GM18517 (cell line): ENCODE results near the gene TDRD9.

Experiments
- ATAC-seq: cut with Tn5 transposase; IDR thresholded peaks from one replicate; pipeline ENCODE4 v1.9.1; 2021; ENCODE audit warnings: mild to moderate bottlenecking, moderate library complexity; ENCODE audit not compliant: unreplicated experiment

The TDRD9 gene

DNA sequence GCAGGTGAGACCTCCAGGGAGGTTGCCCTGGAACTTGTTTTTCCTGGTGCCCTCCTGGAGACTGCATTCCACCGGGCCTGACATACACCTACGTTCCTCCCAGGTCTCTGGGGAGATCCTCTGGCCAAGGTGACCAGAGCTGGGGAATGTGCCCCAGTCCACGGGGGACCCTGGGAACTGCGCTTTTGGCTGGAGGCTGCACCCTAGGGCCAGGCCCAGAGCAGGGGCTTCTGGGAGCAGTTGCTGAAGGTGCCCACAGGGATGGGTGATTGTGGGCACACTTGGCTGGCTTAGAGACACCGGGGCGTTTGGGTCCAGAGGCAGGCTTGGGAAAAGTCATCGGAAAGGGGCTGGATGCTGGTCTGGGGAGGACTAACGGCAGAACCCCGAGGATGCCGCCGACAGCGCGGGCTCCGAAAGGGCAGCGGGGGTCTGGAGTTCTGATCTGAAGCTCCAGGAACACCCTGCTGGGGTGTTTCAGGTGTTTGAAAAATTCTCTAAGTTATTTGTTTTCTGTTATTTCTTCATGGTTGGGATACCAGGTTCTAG, 36.5 kb upstream of the TDRD9 start:
- no peak for ATAC-seq

DNA sequence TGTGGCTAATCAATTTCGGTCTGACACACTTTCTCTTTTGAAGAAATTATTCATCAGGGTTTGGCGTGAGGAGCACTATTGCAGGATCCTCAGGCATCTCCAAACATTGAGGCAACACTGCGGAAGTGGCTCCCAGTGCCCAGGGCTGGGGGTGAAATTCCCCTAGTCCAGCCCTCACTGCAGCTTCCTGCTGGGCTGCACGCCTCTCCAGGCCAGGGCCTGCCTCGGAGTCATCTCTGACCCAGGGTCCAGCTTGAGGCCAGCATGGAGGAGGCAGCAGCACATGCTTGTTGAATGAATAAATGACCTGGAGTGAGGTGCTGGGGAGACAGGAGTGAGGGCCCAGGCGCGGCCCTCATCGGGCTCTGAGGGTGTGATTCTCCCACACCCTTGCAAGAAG, 36.0 kb upstream of the TDRD9 start:
- no peak for ATAC-seq

DNA sequence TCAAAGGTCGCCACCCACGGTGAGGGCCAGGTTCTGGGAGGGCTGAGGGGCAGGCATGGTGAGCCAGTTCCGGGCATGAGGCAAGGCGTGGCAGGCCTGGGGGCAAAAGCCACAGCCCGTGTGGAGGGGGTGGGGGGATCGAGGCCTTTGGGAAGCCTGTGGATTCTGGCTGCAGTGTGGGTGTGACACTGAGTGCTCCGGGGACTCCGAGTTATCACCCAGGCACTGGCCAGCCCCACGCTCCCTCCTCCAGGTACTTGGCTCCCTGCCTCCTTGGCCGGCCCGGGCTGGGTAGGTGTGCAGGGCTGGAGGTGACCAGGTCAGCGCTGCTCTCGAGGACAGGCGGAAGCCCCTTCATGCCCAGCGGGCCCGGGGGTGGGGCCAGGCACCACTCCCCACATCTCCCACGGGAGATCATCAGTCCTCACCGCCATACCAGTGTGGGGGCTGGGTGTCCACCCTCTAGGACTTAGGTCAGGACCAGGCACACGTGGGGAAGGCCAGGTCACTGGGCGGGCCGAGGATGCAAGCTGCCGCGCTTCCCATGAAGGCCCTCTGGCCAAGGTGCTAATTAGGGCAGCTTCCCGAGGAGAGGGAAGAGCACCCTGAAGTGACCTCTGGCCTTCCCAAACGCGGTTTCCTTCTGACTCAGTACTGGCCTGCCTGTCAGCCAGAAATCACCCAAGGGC, 34.1 kb upstream of the TDRD9 start:
- ATAC-seq = no peak

DNA sequence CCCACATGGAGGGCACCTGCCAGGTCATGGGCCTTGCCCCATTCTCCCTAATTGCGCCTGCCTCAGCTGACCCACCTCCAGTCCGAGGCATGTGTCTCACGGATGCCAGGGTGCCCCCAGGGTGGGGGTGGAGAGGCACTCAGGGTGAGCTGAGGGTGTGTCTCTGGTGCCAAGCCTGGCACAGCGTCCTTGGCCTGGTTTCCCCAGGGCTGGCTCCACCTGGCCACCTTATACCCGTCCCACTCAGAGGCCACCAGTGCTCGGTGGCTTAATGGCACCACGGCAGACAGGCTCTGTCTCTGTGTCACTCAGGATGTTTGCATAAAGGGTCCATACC, 33.6 kb upstream of the TDRD9 start:
- no peak for ATAC-seq

DNA sequence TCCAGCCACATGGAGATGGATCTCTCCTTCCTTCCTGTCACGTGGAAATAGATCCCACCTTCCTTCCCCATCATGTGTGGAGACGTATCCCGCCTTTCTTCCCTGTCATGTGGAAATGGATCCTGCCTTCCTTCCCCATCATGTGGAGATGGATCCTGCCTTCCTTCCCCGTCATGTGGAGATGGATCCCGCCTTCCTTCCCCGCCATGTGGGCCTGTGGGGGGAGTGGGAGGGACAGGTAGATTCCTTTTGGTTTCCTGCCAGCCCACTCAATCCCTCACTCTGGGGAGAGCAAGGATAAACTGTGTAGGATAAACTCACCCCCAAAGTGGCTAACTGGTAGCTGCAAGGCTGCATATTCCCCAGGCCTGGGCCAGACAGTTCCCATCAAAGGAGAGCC, 31.7 kb upstream of the TDRD9 start:
- ATAC-seq = no peak

DNA sequence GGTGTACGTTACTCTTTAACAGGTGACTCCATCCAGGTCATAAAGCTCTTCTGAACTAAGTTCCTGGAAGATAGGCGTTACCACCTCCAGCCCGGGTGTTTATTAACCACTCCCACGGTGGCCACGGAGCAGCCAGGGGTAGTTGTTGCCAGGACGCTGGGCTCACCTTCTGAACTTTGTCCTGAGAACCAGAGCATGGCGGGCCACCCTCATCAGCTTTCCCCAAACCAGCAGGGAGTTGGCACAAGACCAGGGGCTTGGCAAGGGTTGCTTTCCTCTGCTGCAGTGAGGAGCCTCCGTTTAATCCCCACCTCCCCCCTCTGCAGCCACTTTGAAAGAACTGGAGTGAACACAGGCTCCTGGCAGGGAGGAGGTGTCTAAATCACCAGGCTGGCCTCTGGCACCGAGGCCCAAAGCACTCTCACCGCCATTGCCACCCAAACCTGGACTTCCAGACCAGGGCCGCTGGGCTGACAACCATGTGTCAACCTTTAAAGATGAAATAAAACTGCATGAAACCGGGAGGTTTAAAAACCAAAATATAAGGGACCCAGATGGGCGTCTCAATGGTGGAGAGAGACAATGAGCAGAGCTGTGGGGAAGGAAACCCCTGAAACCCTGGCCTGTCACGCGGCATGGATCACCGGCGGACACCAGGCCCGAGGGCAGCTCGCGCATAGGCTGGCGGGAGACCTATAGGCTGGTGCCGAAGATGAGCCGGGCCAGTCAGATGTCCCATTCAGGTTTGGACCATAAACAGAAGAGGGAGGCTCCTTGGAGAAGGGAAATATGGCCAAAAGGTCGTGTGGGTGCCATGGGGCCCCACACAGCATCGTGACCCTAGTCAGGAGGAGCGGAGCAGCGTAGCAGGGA, 30.9 kb upstream of the TDRD9 start:
- no peak for ATAC-seq

DNA sequence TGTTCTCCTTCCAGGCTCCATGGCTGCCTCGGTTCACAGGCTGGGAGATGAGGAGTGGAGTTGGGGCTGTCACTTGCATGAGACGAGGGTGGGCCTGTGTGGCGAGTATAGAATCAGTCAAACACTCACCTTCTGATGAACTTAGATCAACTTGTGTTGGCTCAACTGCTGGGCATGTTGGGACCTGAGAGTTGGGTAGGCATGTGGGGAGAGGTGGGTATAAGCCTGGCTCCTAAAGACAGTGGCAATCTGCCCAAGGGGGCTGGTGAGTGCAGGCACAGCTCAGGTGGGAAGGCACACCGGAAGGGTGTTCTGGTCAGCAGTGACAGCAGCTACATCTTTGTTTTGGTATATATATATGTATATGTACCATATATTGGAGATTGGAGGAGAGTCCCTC, 30.1 kb upstream of the TDRD9 start:
- ATAC-seq = no peak

DNA sequence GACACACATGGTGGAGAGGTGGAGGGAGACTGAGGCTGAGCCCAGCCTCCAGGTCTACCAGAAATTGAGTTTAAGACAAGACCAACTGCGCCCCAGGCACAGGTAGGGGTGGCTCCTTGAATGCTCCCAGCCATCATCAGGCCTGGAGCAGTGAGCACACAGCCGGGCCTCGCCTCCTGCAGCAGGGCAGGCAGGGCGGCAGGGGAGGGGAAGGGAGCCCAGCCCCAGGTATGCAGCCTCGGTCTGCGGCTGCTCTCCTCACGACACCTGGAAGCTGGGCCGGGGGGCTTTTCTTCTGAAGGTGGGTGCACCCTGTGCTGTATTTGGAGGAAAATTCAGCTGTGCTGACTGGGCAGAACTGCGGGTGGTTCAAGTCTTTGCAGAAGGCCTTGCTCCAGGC, 29.5 kb upstream of the TDRD9 start:
- no peak for ATAC-seq

DNA sequence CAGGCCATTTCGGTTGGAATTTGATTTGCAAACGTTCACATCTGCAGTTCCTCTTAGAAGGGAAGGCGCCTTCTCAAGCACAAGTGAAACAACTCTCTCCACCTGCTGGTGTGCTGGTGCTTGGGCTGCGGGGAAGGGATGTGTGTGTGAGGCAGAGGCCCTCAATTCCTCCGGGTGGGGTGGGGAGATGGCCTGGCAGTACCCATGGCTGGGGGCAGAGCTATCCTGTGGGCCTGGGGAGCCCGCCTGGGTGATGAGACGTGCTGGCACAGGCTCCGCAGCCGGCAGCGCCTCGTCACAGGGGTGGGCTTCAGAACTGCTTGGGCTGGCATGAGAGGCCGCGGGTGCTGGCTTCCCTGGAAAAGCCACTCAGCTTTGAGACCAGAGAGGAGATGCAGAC, 28.9 kb upstream of the TDRD9 start:
- no peak for ATAC-seq

DNA sequence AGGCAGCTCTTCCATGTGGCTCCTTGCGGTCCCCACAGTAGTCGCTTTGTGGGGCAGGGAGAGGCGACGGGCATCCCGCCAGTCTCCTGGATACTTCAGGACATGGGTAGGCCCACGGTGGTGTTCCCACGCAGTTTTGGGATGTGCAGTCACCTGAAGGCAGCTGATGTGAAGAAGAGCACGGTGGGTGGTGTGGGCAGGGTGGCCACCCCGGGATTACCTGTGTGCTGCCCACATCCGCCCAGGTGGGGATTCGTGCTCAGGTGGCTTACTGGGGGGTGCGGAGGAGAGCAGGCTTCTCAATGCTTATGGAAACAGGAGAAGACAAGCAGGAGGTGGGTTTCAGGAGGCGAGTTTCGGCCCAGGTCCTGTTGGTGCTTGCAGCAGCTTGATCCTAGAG, 28.4 kb upstream of the TDRD9 start:
- no peak for ATAC-seq

DNA sequence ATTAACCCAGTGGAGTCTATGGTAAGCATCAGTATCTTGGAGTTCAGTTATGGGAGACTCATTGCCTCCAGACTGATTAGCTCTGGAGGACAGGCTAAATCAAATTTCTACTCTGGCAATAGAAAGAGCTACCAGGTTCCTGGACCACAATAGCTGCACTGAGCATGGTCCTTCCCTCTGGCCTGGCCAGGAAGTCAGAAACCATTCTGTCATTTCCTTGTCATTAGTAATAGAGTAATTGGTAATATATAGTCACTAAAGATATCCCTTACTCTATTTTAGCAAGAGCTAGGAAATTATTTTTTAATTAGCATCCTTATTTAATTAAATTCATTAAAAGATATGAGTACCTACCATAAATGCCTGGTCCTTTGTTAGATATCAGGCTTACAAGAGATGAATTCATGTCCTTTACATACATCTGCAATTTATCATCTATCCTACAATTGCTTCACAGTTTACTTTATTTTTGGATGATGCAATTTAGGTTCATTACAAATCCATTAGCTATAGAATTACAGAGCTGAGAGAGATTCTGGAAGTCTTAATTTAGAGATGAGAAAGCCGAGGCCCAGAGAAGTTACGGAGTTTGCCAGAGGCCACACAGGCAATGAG, 23.7 kb upstream of the TDRD9 start:
- no peak for ATAC-seq

DNA sequence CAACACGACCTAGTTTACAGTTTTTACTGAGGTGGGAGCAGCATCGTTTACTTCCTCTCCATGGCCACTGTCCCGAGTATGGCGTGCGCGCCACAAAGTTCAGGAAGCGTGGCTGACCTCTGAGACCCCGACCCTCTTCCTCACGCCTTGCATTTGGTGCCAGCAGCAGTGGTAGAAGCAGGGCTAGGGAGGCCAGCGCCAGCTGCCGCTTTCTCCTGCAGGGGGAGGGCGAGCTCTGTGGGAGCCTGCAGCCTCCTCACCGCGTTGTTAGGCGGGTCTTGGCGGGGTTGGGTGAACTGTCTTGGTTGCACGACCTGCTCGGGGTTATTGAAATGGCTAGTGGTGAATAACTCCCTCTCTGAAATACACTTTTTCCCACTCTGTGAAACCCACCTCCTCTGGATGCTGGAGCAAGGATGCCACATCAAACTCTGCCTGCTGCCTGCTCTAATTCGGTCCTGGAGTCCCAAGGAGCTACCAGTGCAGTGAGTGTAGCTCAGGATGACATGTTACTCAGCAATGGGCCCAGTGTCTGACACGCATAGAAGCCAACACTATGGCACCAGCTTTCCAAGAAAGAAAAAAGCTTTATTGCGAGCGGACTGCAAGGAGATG, 22.3 kb upstream of the TDRD9 start:
- no peak for ATAC-seq

DNA sequence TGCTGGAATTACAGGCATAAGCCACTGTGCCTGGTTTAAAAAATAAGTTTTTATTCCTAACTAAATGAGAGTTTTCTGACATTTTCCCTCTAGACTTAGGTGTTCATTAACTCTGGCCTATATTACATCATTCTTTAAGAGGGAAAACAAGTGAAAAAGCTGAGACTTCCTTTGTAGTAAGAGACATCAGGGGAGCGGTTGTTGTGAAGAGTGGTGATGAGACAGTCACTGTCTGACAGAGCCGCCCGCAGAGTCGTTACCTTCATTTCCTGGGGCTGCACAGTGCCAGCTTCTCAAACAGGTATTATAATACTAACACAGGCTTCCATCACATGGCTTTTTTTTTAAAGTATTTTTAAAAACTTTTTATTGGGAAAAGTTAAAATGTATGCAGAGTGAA, 19.7 kb upstream of the TDRD9 start:
- no peak for ATAC-seq

DNA sequence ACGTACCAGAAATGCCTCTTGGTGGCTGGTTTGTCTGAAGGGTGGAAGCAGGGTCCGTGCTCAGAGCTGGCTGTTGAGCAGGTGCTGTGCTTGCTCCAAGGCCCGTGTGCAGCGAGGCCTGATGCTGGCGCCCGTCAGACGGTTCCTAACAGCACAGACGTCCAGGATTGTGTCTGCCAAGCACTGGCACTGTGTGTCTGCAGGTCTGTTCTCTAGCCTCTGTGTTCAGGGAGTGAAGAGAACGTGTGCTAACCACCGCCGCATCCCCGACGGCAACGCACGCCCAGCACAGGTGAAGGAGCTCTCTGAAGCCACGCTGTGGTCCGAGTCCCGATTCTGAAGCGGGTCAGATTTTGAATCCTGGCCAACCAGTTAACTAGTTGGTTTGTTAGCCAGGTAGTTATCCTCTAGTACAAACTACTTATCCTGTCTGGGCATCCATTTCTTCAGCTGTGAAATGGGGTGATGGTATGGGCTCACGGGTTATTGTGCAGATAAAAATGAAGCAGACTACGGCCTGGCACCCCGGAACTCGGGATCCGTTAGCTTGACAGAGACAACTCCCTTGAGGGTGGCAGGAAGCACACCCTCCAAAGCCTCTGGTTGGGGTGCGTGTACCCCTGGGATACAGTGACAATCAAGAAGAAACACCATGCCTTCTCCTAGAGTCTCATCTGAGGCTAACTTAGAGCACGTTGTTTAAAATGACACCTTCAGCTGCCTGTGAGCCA, 18.6 kb upstream of the TDRD9 start:
- no peak for ATAC-seq

DNA sequence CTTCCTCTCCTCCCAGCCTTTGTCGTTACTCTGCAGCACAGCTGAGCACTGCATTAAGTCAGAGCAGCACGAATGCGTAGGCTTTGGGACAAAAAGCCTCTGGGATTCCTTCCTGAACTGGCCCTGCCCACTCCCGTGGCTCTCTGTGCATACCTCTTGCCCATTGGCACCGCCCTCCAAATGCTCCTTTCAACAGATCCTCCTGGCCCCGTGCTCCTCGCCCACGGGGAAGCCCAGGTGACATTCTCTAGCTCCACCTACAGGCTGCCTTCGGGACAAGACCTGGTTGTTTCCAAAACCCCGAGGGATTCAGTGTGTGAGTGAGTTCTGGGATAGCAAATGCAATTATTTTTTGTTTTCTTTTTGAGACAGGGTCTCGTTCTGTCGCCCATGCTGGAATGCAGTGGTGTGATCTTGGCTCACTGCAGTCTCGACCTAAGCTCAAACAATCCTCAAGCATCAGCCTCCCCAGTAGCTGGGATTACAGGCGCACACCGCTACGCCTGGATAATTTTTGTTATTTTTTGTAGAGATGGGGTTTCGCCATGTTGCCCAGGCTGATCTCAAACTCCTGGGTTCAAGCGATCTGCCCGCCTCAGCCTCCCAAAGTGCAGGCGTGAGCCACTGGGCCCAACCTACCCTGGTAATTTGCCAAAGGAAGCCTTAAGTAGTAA, 17.9 kb upstream of the TDRD9 start:
- no peak for ATAC-seq

DNA sequence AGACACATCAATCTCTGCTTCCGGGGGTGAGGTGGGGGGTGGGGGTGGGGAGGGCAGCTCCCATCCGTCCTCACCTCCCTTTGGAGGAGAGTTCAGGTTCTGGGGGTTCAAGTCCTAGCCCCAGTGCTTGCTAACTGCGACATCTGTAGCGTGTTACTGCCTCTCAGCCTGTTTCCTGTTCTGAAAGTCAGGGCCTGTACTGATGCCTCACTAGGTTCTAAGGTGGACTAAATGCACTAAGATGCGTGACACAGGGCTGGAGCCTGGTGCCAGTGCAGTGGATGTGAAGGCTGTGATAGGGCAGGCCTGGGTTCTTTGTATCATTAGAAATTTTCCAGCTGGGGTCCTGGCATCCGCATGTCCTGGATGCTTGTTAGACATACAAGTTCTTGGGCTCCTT, 17.3 kb upstream of the TDRD9 start:
- ATAC-seq = no peak

DNA sequence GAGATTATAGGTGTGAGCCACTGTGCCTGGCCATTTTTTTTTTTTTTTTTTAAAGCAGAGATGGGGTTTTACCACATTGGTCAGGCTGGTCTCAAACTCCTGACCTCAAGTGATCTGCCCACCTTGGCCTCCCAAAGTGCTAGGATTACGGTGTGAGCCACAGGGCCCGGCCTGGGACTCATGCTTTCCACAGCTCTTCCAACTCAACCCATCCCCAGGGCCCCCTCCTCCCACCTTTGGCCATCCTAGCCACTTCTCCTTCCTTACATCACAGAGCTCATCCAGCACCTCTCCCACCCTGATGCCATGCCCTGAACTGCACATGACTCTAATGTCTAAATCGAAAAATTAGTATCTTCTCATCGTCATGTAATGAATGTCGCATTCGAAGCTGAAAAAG, 12.6 kb upstream of the TDRD9 start:
- ATAC-seq = no peak

DNA sequence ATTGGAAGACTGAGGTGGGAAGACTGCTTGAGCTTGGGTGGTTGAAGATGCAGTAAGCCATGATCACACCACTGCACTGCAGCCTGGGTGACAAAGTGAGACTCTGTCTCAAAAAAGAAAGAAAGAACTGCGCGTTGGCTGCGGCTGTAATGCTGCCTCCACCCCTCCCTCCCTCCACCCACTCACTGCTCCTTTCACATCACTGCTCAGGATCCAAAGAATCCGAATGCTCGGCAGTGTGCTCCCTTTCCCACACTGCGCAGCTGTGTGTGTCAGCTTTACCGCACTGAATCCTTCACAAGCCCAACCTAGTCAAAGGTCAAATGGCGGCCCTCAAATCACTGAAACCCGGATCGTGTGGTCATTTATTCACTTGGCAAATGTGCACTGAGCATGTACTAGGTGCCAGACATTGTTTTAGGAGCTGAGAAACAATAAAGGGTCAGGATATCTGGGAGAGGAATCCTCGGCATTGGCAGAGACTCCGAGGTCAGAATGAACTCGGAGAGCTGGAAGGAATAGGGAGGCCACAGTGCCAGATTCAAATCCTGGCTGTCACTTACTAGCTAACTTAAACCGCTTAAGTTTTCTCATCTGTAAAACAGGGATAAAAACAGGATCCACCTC, 11.5 kb upstream of the TDRD9 start:
- ATAC-seq = no peak

DNA sequence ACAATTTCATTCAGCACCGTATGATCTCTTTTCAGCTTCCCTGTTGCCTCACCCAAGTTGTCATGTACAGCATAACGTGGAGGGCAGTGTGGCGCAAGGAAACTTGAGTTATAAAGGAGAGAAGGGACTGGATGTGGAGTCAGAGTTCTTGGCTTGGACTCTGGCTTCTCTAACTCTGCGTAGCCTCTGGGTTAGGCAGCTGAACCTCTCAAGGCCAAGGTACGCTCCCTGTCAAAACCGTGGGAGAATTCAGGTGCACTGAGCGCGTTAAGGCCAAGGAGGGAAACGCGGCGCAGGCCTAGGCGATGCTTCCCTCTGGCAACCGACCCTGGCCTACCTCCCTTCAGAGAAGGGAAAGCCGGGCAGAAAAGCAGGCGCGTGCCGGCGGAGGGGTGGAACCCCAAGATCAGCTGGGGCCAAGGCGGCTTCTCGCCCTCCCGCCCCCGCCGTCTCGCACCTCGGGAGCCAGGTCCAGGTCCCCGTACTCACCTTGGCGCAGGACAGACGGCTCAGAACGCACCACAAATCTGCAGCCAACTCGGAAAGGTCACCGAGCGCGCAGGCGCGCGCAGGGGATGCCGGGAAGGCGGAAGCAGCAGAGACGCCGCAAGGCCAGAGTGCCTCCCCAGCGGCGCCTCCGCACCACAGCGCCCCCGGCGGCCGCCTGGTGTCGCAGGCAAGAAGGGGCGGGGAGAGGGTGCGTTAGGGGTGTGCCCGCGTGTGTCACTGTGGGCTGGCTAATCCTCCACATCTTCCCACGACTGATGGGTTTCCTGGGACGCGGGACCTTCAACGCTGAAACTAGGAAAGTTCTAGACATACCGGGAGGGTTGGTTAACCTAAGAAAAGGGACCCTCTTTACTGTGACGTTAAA, 7.0 kb upstream of the TDRD9 start:
- peak; percentile 79 for ATAC-seq
